OCI-LY7 (cell line): ENCODE results near the gene PLIN5.

Experiments
- EZH2phosphoT487 ChIP-seq: fragments of 200-600 bp; sonication (generic); IDR thresholded peaks from 2 replicates; pipeline ENCODE4 v1.6.1; 2018; ENCODE audit warnings: low read depth, borderline replicate concordance, mild to moderate bottlenecking, mixed run types, antibody characterized with exemption, low read length, moderate library complexity, mixed read lengths
- TF ChIP-seq, protein P1 (sequence below): fragments of 200-600 bp; sonication (generic); conservative IDR thresholded peaks from 2 replicates; pipeline ENCODE4 v1.5.1; 2014; ENCODE audit warnings: mild to moderate bottlenecking, antibody characterized with exemption, low read length, moderate library complexity, mixed read lengths

DNA sequence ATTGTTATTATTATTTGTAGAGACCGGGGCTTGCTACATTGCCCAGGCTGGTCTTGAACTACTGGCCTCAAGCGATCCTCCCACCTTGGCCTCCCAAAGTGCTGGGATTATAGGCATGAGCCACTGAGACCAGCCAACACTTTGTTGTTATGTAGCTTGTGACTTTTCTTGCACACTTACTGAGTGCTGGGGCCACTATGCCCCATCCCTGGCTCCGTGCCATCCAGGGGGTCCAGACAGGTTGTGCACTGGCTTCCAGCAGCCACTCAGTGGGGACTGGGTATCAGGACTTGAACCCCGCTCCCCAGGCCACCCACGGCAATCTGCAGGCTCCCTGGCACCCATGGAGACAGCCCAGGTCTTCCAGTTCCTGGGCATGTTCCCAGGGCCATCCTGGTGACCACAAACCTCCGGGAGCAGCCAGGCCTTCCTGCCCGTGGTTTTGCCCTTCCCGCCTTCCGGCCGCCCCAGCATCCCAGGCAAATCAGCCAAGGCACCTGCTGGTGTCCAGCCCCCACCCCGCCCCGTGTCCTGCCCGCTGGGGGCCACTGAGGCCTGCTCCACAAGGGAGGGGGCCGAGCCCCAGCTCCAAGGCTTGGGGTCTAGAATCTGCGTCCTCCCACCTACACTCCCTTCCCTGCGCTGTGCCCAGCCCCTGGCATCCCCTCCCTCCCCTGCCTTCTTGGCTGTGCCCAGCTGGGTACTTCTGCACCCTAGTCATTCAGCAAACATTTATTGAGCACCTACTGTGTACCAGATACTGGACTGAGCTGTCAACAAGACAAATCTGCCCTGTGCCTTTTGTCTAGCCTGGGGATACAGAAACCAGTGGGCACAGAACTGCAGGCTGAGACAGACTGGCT is 48.2 kb upstream of the PLIN5 start:
- TF ChIP-seq, protein P1, sequence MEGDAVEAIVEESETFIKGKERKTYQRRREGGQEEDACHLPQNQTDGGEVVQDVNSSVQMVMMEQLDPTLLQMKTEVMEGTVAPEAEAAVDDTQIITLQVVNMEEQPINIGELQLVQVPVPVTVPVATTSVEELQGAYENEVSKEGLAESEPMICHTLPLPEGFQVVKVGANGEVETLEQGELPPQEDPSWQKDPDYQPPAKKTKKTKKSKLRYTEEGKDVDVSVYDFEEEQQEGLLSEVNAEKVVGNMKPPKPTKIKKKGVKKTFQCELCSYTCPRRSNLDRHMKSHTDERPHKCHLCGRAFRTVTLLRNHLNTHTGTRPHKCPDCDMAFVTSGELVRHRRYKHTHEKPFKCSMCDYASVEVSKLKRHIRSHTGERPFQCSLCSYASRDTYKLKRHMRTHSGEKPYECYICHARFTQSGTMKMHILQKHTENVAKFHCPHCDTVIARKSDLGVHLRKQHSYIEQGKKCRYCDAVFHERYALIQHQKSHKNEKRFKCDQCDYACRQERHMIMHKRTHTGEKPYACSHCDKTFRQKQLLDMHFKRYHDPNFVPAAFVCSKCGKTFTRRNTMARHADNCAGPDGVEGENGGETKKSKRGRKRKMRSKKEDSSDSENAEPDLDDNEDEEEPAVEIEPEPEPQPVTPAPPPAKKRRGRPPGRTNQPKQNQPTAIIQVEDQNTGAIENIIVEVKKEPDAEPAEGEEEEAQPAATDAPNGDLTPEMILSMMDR: no peak
- TF ChIP-seq EZH2phosphoT487: no peak
